ENCODE results near the gene OR2D3.
"Not testable (repeated sequence)": the region's sequence is repeated elsewhere in the genome, so short reads cannot be mapped to it uniquely, and the experiment has no call there.

The OR2D3 gene

DNA sequence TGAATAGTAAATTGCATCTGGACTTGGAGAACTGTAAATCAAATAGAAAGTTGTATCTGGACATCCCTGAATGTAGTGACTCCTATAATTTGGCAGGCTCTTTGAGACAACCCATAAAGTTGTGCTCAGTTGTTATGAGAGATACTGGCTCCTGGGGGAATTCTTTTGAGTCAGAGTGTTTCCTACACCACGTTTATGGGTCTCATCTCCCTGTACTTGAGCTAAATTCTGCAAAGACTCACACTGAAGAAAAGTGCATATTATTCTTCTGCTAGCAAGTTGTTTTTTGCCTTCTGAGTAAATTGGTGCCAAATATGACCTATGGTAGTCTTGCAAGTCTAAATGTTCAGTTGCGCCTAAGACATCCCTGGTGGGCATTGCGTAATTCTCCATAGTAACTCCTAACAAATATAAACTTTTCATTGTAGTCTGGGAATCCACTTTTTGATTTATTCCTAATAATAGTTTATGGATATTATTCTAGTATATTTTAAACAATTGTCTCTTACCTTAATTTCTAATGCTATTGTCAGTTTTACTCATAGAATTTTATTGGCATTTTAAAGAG is 10.4 kb downstream of the OR2D3 start:
- DNase-seq, result no peak

DNA sequence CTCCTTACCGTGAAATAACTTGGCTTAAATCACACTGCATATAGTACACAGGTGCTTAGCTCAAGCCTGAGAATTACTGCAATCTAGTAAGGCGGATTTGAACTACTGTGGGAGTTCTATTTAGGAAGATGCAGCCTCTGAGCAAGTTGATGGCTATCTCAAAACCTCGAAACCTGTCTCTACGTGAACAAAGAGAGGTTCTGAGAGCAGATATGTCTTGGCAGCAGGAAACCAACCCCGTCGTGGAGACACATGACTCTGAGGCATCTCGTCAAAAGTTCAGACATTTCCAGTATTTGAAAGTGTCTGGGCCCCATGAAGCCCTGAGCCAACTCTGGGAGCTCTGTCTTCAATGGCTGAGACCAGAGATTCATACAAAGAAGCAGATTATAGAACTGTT is 11.3 kb downstream of the OR2D3 start:
- DNase-seq, result no peak

DNA sequence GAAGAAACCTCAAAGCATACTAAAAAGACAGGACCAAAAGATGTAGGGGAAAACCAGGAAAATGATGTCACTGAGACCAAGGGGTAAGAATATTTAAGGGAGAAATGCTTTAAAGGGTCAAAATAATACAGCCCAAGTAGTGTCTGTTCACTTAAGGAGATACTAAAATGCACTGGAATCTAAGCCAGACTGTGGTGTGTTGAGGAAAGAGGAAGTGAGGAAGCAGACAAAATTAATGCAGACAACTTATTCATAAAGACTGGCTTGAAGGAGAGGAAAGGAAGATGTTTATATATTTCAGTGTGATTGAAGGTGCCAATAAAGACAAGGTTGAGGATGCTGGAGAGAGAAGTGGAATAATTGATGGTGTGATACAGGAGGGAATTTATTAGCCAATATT is 21.2 kb downstream of the OR2D3 start:
- DNase-seq, result no peak

DNA sequence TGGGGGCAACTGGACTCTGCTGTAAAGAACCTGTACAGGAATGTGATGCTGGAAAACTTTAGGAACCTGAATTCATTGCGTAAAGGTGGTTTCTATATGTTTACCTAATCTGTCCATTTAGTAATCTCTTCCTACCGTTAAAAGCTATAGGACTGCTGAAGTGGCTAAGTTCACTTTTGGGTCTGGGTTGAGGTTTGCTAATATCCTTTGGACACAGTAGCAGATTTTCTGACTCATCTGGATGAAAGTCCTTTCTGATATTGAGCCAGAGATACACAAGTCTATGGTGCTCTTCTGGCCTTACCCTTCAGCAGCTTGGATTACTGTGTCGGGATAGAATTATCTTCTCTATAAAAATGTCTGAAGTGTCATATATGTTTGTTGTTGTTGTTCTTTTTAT is 22.3 kb downstream of the OR2D3 start:
- no peak for DNase-seq

DNA sequence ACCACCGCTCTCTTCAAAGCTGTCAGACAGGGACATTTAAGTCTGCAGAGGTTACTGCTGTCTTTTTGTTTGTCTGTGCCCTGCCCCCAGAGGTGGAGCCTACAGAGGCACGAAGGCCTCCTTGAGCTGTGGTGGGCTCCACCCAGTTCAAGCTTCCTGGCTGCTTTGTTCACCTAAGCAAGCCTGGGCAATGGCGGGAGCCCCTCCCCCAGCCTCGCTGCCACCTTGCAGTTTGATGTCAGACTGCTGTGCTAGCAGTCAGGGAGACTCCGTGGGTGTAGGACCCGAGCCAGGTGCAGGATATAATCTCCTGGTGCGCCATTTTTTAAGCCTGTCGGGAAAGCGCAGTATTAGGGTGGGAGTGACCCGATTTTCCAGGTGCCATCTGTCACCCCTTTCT is 33.4 kb downstream of the OR2D3 start:
- DNase-seq, result not testable (repeated sequence)

DNA sequence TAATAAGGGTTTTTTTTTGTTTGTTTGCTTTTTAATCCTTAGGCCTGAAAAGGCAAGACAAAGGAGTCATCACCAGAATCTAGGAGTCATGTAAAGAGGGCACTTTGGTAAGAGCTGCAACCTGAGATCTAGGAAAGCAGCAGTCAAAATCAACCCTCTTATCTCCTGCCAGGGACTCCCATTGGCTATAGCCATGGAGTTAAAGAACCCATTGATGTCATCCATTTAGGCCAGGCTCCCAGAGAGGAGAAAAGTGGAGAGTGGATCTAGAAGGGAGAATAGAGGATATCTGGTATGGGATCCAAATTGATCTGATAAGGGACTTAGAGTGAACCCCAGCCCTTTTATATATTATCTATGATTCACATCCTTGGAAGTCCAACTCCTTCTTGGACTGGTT is 41.3 kb downstream of the OR2D3 start:
- no peak for DNase-seq

DNA sequence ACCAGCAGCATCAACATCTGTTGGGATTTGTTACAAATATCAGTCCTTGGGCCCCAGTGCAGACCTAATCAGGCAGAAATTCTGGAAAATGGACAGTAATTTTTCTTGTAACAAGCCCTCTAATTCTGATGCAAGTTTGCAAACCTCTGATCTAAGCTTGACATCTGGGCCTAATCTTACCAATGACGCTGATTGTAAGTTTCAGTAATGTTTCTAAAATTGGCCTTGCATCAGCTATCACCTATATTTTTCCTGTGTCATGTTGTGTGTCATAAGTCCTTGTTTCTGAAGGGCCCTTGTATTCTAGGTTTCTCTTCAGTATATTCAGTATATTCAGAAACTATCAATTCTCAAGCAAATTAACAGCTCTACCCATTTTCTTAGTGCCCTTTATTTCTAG is 41.9 kb downstream of the OR2D3 start:
- no peak for DNase-seq

DNA sequence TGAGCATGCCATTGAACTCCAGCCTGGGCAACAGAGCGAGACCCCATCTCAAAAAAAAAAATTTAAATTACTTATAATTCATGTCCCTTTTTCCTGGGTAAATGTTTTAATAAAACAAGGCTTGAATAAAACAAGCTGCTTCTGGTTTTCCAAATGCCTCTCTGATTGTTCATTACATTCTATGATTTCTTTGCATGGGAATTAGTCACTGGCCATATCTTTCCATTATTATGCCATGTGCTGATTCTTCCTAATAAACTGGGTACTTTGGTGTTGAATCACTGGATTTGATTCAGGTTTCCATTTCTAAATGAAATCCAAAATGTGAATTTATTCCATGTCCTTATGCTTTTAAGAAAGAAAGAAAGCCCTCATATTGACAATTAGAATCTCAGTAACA is 48.0 kb downstream of the OR2D3 start:
- no peak for DNase-seq

DNA sequence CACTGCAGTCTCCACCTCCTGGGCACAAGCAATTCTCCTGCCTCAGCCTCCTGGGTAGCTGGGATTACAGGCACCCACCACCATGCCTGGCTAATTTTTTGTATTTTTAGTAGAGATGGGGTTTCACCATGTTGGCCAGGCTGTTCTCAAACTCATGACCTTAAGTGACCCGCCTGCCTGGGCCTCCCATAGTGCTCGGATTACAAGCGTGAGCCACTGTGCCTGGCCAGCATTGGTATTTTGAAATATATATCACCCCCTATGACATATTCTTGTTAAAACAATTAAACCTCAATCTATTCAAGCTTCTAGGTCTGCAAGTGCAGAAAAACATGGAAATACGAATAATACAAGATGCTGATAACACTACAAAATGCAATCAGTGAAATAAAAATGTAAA is 49.1 kb downstream of the OR2D3 start:
- DNase-seq, result not testable (repeated sequence)

Data from activated effector memory CD4-positive, alpha-beta T cell treated with anti-CD3 and anti-CD28 coated beads, Interleukin-2, amount 50 U/mL, for 16 hours (primary cell).